Upper lobe of right lung (tissue), 1 donor: ENCODE data around the gene IL4R. TPM values are rescaled to one million over a fixed set of nuclear protein-coding genes. Genes with fewer than 3 reads are reported as not detected.
"Not testable (repeated sequence)": the region's sequence is repeated elsewhere in the genome, so short reads cannot be mapped to it uniquely, and the experiment has no call there.

Experiments used
- ATAC-seq: fragments of 200-7000 bp; cut with Tn5 transposase; one replicate; pipeline ENCODE4 v1.9.1; 2020; ENCODE audit warnings: mild to moderate bottlenecking, moderate library complexity
- DNase-seq: peaks from one replicate; pipeline ENCODE4 v3.0.0-alpha.2; 2020
- H3K27ac ChIP-seq: fragments of 200-600 bp; one replicate; pipeline ENCODE4 v1.8.0; 2022
- H3K27me3 ChIP-seq: fragments of 200-600 bp; one replicate; pipeline ENCODE4 v1.8.0; 2022; ENCODE audit warnings: mild to moderate bottlenecking
- H3K36me3 ChIP-seq: fragments of 200-600 bp; one replicate; pipeline ENCODE4 v1.8.0; 2022
- H3K4me1 ChIP-seq: fragments of 200-600 bp; one replicate; pipeline ENCODE4 v1.8.0; 2022
- H3K4me3 ChIP-seq: fragments of 200-600 bp; one replicate; pipeline ENCODE4 v1.8.0; 2022; ENCODE audit warnings: mild to moderate bottlenecking
- H3K9me3 ChIP-seq: fragments of 200-600 bp; one replicate; pipeline ENCODE4 v1.8.0; 2022
- CTCF ChIP-seq: fragments of 200-600 bp; IDR thresholded peaks from one replicate; pipeline ENCODE4 v1.8.0; 2022; ENCODE audit warnings: antibody characterized with exemption
- intact Hi-C: fragments of 100-400 bp; cut with DNase I; formaldehyde crosslinking; loops from one replicate; pipeline ENCODE4 v1.11.0; 2022
- total RNA-seq: library from RNA; stranded (reverse); fragmentation: NEBNext Ultra II Directional; extraction: Animal tissue kit (Norgen Biotek cat#: 25700); gene quantifications from one replicate; pipeline ENCODE4 v1.2.1, GENCODE V29; 2021
- donor health status: DM: no; HTN: yes; CAD: no; lungs with severe emphysema.

Gene IL4R
- total RNA-seq, 1 donor from 2014 or later, result 153 TPM

GRCh38 chr16:27394516-27394915 lies 80.7 kb downstream of the IL4R start:
- Histone ChIP-seq H3K4me1 (no peaks in the 10 kb centered on the region), H3K27me3 (no peaks in the 10 kb centered on the region), H3K9me3 (no peaks in the 10 kb centered on the region), H3K36me3 (no peaks in the 10 kb centered on the region), H3K27ac (no peak overlapping the region), H3K4me3 (no peak overlapping the region)
- intact Hi-C loops, result no loop called here
- no peak for TF ChIP-seq CTCF
- ATAC-seq, result no peak
- DNase-seq, result no peak

GRCh38 chr16:27398341-27398893 lies 84.6 kb downstream of the IL4R start:
- DNase-seq, H3K4me3 ChIP-seq, ATAC-seq, H3K9me3 ChIP-seq, intact Hi-C loops, H3K27me3 ChIP-seq, H3K36me3 ChIP-seq, H3K27ac ChIP-seq: not testable (repeated sequence)
- H3K4me1 ChIP-seq, result peaks cover 17% of the 10 kb centered on the region

GRCh38 chr16:27398894-27399853 lies 85.4 kb downstream of the IL4R start:
- H3K27ac ChIP-seq, result no peak overlapping the region
- no peaks in the 10 kb centered on the region for H3K9me3 ChIP-seq
- H3K27me3 ChIP-seq, result no peaks in the 10 kb centered on the region
- H3K4me1 ChIP-seq, result peaks cover 17% of the 10 kb centered on the region
- DNase-seq (no peak), ATAC-seq (peak; percentile 27)
- no peak for TF ChIP-seq CTCF
- H3K36me3 ChIP-seq, result no peaks in the 10 kb centered on the region
- H3K4me3 ChIP-seq, result no peak overlapping the region
- intact Hi-C loops, result no loop called here

GRCh38 chr16:27399969-27400368 lies 86.2 kb downstream of the IL4R start:
- Histone ChIP-seq H3K9me3 (no peaks in the 10 kb centered on the region), H3K27me3 (no peaks in the 10 kb centered on the region), H3K36me3 (no peaks in the 10 kb centered on the region), H3K4me3 (no peak overlapping the region), H3K4me1 (peaks cover 17% of the 10 kb centered on the region), H3K27ac (no peak overlapping the region)
- no peak for DNase-seq
- no peak for ATAC-seq
- intact Hi-C loops, result no loop called here
- no peak for TF ChIP-seq CTCF

GRCh38 chr16:27400751-27401620 lies 87.2 kb downstream of the IL4R start:
- intact Hi-C loops, result no loop called here
- Histone ChIP-seq H3K4me1 (peaks cover 17% of the 10 kb centered on the region), H3K4me3 (no peak overlapping the region), H3K9me3 (no peaks in the 10 kb centered on the region), H3K27ac (peak overlapping the region; percentile 11), H3K36me3 (no peaks in the 10 kb centered on the region), H3K27me3 (no peaks in the 10 kb centered on the region)
- TF ChIP-seq CTCF, result no peak
- no peak for ATAC-seq
- no peak for DNase-seq
